IPS-15b (cell line): ENCODE measurements around the gene GABRB1.

Experiments used
- H3K27me3 ChIP-seq: one replicate; pipeline ENCODE4 v1.6.1; 2013; ENCODE audit warnings: low read length; ENCODE audit not compliant: control insufficient read depth, insufficient read depth
- H3K36me3 ChIP-seq: one replicate; pipeline ENCODE4 v1.6.1; 2013; ENCODE audit warnings: low read length; ENCODE audit not compliant: control insufficient read depth, insufficient read depth
- H3K4me1 ChIP-seq: one replicate; pipeline ENCODE4 v1.6.1; 2013; ENCODE audit warnings: mild to moderate bottlenecking, low read length; ENCODE audit not compliant: control insufficient read depth, insufficient read depth
- H3K4me3 ChIP-seq: one replicate; pipeline ENCODE4 v1.5.1; 2013; ENCODE audit warnings: low read depth, low read length
- H3K9ac ChIP-seq: one replicate; pipeline ENCODE4 v1.6.1; 2013; ENCODE audit warnings: low read depth, mild to moderate bottlenecking, low read length
- H3K9me3 ChIP-seq: one replicate; pipeline ENCODE4 v1.6.1; 2013; ENCODE audit warnings: mild to moderate bottlenecking, low read length; ENCODE audit not compliant: control insufficient read depth, insufficient read depth

Gene GABRB1

GRCh38 chr4:47075919-47076318 is 44.6 kb downstream of the GABRB1 start:
- H3K9me3 ChIP-seq = no peaks in the 10 kb centered on the region
- peaks cover 5% of the 10 kb centered on the region for H3K4me1 ChIP-seq
- no peaks in the 10 kb centered on the region for H3K36me3 ChIP-seq
- no peaks in the 10 kb centered on the region for H3K27me3 ChIP-seq
- H3K9ac ChIP-seq = no peak overlapping the region
- no peak overlapping the region for H3K4me3 ChIP-seq

GRCh38 chr4:47084111-47084510 is 52.7 kb downstream of the GABRB1 start:
- Histone ChIP-seq H3K9me3 (no peaks in the 10 kb centered on the region), H3K9ac (no peak overlapping the region), H3K4me3 (no peak overlapping the region), H3K4me1 (no peaks in the 10 kb centered on the region), H3K36me3 (no peaks in the 10 kb centered on the region), H3K27me3 (no peaks in the 10 kb centered on the region)

GRCh38 chr4:47084795-47085194 is 53.4 kb downstream of the GABRB1 start:
- H3K9ac ChIP-seq = no peak overlapping the region
- no peaks in the 10 kb centered on the region for H3K36me3 ChIP-seq
- H3K4me1 ChIP-seq = no peaks in the 10 kb centered on the region
- no peaks in the 10 kb centered on the region for H3K27me3 ChIP-seq
- H3K4me3 ChIP-seq = no peak overlapping the region
- no peaks in the 10 kb centered on the region for H3K9me3 ChIP-seq

- no peaks in the 10 kb centered on the region for H3K9me3 ChIP-seq
- H3K9ac ChIP-seq = no peak overlapping the region
- no peaks in the 10 kb centered on the region for H3K27me3 ChIP-seq
- H3K4me1 ChIP-seq = no peaks in the 10 kb centered on the region
- no peaks in the 10 kb centered on the region for H3K36me3 ChIP-seq
- no peak overlapping the region for H3K4me3 ChIP-seq
Measured at GRCh38 chr4:47088298-47088697, 56.9 kb downstream of the GABRB1 start.

GRCh38 chr4:47095884-47096283 is 64.5 kb downstream of the GABRB1 start:
- no peaks in the 10 kb centered on the region for H3K4me1 ChIP-seq

GRCh38 chr4:47101453-47101852 is 70.1 kb downstream of the GABRB1 start:
- H3K36me3 ChIP-seq = no peaks in the 10 kb centered on the region
- no peaks in the 10 kb centered on the region for H3K9me3 ChIP-seq
- no peak overlapping the region for H3K9ac ChIP-seq
- H3K27me3 ChIP-seq = no peaks in the 10 kb centered on the region
- no peaks in the 10 kb centered on the region for H3K4me1 ChIP-seq
- no peak overlapping the region for H3K4me3 ChIP-seq

More at GRCh38 chr4:47095884-47096283, 64.5 kb downstream of the GABRB1 start:
- H3K27me3 ChIP-seq = no peaks in the 10 kb centered on the region
- no peak overlapping the region for H3K4me3 ChIP-seq
- no peak overlapping the region for H3K9ac ChIP-seq
- H3K36me3 ChIP-seq = no peaks in the 10 kb centered on the region
- no peaks in the 10 kb centered on the region for H3K9me3 ChIP-seq

- Histone ChIP-seq H3K9me3 (no peaks in the 10 kb centered on the region), H3K36me3 (no peaks in the 10 kb centered on the region), H3K4me1 (no peaks in the 10 kb centered on the region), H3K27me3 (no peaks in the 10 kb centered on the region), H3K4me3 (no peak overlapping the region), H3K9ac (no peak overlapping the region)
Measured at GRCh38 chr4:47104986-47105385, 73.6 kb downstream of the GABRB1 start.

GRCh38 chr4:47106561-47106960 is 75.2 kb downstream of the GABRB1 start:
- H3K4me3 ChIP-seq = no peak overlapping the region
- H3K9me3 ChIP-seq = no peaks in the 10 kb centered on the region
- no peaks in the 10 kb centered on the region for H3K27me3 ChIP-seq

GRCh38 chr4:47109379-47109778 is 78.0 kb downstream of the GABRB1 start:
- H3K9me3 ChIP-seq = no peaks in the 10 kb centered on the region
- H3K27me3 ChIP-seq = no peaks in the 10 kb centered on the region
- H3K9ac ChIP-seq = no peak overlapping the region
- no peak overlapping the region for H3K4me3 ChIP-seq
- no peaks in the 10 kb centered on the region for H3K4me1 ChIP-seq
- no peaks in the 10 kb centered on the region for H3K36me3 ChIP-seq

More at GRCh38 chr4:47106561-47106960, 75.2 kb downstream of the GABRB1 start:
- no peak overlapping the region for H3K9ac ChIP-seq
- H3K4me1 ChIP-seq = no peaks in the 10 kb centered on the region
- H3K36me3 ChIP-seq = no peaks in the 10 kb centered on the region

GRCh38 chr4:47110546-47111132 is 79.3 kb downstream of the GABRB1 start:
- Histone ChIP-seq H3K4me3 (no peak overlapping the region), H3K9ac (no peak overlapping the region), H3K36me3 (no peaks in the 10 kb centered on the region), H3K9me3 (no peaks in the 10 kb centered on the region), H3K4me1 (no peaks in the 10 kb centered on the region), H3K27me3 (no peaks in the 10 kb centered on the region)

GRCh38 chr4:47118192-47118929 is 87.0 kb downstream of the GABRB1 start:
- no peaks in the 10 kb centered on the region for H3K4me1 ChIP-seq
- no peaks in the 10 kb centered on the region for H3K36me3 ChIP-seq

GRCh38 chr4:47120783-47121182 is 89.4 kb downstream of the GABRB1 start:
- Histone ChIP-seq H3K36me3 (no peaks in the 10 kb centered on the region), H3K4me3 (no peak overlapping the region), H3K4me1 (no peaks in the 10 kb centered on the region), H3K9ac (no peak overlapping the region), H3K27me3 (no peaks in the 10 kb centered on the region), H3K9me3 (no peaks in the 10 kb centered on the region)

More at GRCh38 chr4:47118192-47118929, 87.0 kb downstream of the GABRB1 start:
- Histone ChIP-seq H3K27me3 (no peaks in the 10 kb centered on the region), H3K9me3 (no peaks in the 10 kb centered on the region), H3K4me3 (no peak overlapping the region), H3K9ac (no peak overlapping the region)
